ENCODE data around the gene CHRM2. TPM values are rescaled to one million over a fixed set of nuclear protein-coding genes. Genes with fewer than 3 reads are reported as not detected.

CHRM2 gene
- total RNA-seq, 4 donors from 2014 or later, result not detected

GRCh38 chr7:136953386-136953785 is 84.9 kb downstream of the CHRM2 start:
- TF ChIP-seq CTCF (IDR thresholded peaks at IDR 0.05; ENCODE audit: low read depth), result no peak

DNA sequence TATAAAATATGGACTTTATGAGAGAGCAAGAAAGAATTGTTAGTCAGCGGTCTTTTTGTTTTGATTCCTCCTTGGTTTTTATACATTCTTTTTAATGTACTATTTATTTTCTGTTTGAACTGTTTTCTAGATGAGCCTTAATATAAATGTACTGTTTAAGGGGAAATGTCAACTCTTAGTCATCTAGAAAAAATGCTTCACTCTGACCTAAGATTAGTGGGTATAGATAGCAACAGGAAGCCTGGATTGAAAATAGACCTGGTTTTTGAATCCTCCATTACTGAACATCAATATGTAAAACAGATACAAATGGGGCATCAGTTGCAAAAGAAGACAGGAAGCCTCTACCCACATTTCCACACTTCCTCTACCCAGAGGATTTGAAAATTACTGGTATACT is 87.8 kb downstream of the CHRM2 start:
- TF ChIP-seq CTCF (IDR thresholded peaks at IDR 0.05; ENCODE audit: low read depth), result no peak

DNA sequence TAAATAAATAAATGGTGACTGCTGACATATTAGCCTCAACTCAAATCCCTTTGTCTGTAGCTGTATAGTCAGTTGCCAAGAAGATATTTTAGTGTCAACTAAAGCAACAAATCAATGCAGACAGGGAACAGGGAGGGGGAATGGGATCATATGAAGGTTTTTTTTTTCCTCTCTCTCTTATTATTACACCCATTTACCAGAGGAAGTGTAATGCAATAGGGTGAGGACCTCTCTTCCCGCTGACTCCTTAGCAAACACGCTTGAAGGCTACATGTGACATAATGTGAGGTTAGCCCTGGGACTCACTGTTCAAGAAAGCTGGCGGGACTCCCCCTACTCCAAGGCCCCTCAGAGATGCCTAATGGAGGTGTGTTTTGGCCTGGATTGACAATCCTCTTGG is 88.2 kb downstream of the CHRM2 start:
- no peak for TF ChIP-seq CTCF (IDR thresholded peaks at IDR 0.05; ENCODE audit: low read depth)

GRCh38 chr7:136957391-136957790 is 88.9 kb downstream of the CHRM2 start:
- TF ChIP-seq CTCF (IDR thresholded peaks at IDR 0.05; ENCODE audit: low read depth), result no peak

DNA sequence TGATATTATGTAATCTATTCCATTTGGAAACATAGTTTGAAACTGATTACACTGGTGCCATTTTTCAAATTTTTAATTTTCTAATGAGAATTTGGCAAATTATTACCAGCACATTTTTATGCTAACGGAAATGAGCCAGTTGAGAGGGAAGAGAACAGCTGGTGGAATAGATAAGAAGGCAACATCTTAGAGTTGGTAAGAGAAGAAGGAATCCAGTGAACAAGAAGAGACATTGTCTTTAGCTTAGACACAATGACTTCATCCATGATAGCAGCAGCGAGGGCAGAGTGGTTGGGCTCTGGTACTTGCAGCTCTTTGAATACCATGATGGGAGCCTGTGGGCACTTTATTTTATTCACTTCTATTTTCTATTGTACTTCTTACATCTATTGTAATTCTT is 89.6 kb downstream of the CHRM2 start:
- no peak for TF ChIP-seq CTCF (IDR thresholded peaks at IDR 0.05; ENCODE audit: low read depth)

- TF ChIP-seq CTCF (IDR thresholded peaks at IDR 0.05; ENCODE audit: low read depth), result no peak
Measured at GRCh38 chr7:136964347-136964746, 95.9 kb downstream of the CHRM2 start.

DNA sequence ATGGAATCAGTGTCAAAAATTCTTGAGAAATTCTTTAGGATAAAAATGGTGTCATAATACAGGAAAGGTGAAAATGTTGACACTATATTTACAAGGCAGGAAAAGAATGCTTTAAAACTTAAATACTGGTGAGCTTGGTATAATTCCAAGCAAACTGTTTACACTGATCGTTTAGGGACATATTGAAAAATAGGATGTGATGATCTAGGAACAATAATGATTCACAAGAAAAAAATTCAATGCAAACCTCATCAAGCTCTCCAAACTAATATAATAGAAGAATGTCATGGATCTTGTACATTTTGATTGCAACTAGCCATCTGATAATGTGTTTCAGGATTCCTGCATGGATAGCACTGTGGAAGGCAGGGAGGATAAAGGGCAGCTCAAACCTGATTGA is 98.4 kb downstream of the CHRM2 start:
- no peak for TF ChIP-seq CTCF (IDR thresholded peaks at IDR 0.05; ENCODE audit: low read depth)

All from subcutaneous adipose tissue (tissue), 4 donors.